Mesenchymal stem cell (in vitro differentiated cells and primary cell): ENCODE data around the gene GTPBP3.
A peak's percentile ranks its signal among the peaks of the same experiment; 100 is the strongest.

Experiments used
- DNase-seq: peaks from one replicate; pipeline ENCODE4 v3.0.0-alpha.2; 2013
- H2AFZ ChIP-seq: one replicate; pipeline ENCODE4 v1.6.1; 2013; ENCODE audit warnings: low read depth, mild to moderate bottlenecking, control low read depth, inconsistent platforms, low read length, moderate library complexity
- H2AK5ac ChIP-seq: 2 replicates; pipeline ENCODE4 v1.6.1; 2013; ENCODE audit warnings: low read length, moderate library complexity, mild to moderate bottlenecking, inconsistent platforms; ENCODE audit not compliant: severe bottlenecking
- H2BK120ac ChIP-seq: one replicate; pipeline ENCODE4 v1.6.1; 2013; ENCODE audit warnings: low read depth, mild to moderate bottlenecking, inconsistent platforms, low read length, moderate library complexity
- H2BK12ac ChIP-seq, 2 experiments: one replicate each; pipeline ENCODE4 v1.6.1; 2013; ENCODE audit warnings: inconsistent platforms in 2 of 2, low read length in 2 of 2, mild to moderate bottlenecking in 2 of 2, moderate library complexity in 2 of 2, control low read depth in 1 of 2
- H2BK15ac ChIP-seq: one replicate; pipeline ENCODE4 v1.6.1; 2013; ENCODE audit warnings: mild to moderate bottlenecking, low read depth, inconsistent platforms; ENCODE audit not compliant: poor library complexity, severe bottlenecking
- H2BK5ac ChIP-seq: 2 replicates; pipeline ENCODE4 v1.6.1; 2013; ENCODE audit warnings: low read depth, mild to moderate bottlenecking, low read length, control low read depth, inconsistent platforms; ENCODE audit not compliant: poor library complexity, severe bottlenecking
- H3K14ac ChIP-seq, 2 experiments: one replicate each; pipeline ENCODE4 v1.6.1; 2013; ENCODE audit warnings: inconsistent platforms in 2 of 2, low read length in 2 of 2, control low read depth in 1 of 2, mild to moderate bottlenecking in 1 of 2, moderate library complexity in 1 of 2
- H3K18ac ChIP-seq, 2 experiments: one replicate each; pipeline ENCODE4 v1.6.1; 2013; ENCODE audit warnings: inconsistent platforms in 2 of 2, low read length in 2 of 2, control low read depth in 1 of 2, low read depth in 1 of 2, mild to moderate bottlenecking in 1 of 2
- H3K23ac ChIP-seq, 2 experiments: one replicate each; pipeline ENCODE4 v1.6.1; 2013; ENCODE audit warnings: inconsistent platforms in 2 of 2, low read length in 2 of 2, mild to moderate bottlenecking in 2 of 2, moderate library complexity in 2 of 2, control low read depth in 1 of 2
- H3K27ac ChIP-seq: 2 replicates; pipeline ENCODE4 v1.5.1; 2013; ENCODE audit warnings: mild to moderate bottlenecking, moderate library complexity, low read length, control low read depth, inconsistent platforms; ENCODE audit not compliant: poor library complexity, severe bottlenecking
- H3K27me3 ChIP-seq, 2 experiments: 2 replicates each; pipeline versions ENCODE4 v1.6.1 to v1.7.0; 2013; ENCODE audit warnings: low read length in 2 of 2, mild to moderate bottlenecking in 2 of 2, moderate library complexity in 2 of 2, control low read depth in 1 of 2, inconsistent platforms in 1 of 2; ENCODE audit not compliant: control insufficient read depth in 1 of 2, insufficient read depth in 1 of 2
- H3K36me3 ChIP-seq, 2 experiments: 2 replicates each; pipeline versions ENCODE4 v1.6.1 to v1.7.0; 2013; ENCODE audit warnings: low read length in 2 of 2, control low read depth in 1 of 2, inconsistent platforms in 1 of 2, low read depth in 1 of 2, mild to moderate bottlenecking in 1 of 2; ENCODE audit not compliant: insufficient read depth in 2 of 2, control insufficient read depth in 1 of 2
- H3K4ac ChIP-seq, 2 experiments: one replicate each; pipeline ENCODE4 v1.6.1; 2013; ENCODE audit warnings: inconsistent platforms in 2 of 2, low read length in 2 of 2, mild to moderate bottlenecking in 2 of 2, moderate library complexity in 2 of 2, control low read depth in 1 of 2, low read depth in 1 of 2
- H3K4me1 ChIP-seq: 2 replicates; pipeline ENCODE4 v1.6.1; 2013; ENCODE audit warnings: low read depth, low read length, control low read depth; ENCODE audit not compliant: control insufficient read depth, insufficient read depth
- H3K4me2 ChIP-seq: 2 replicates; pipeline ENCODE4 v1.6.1; 2013; ENCODE audit warnings: low read length, mild to moderate bottlenecking, inconsistent platforms; ENCODE audit not compliant: poor library complexity, severe bottlenecking
- H3K4me3 ChIP-seq, 2 experiments: 2 replicates each; pipeline versions ENCODE4 v1.5.1 to v1.7.0; 2013; ENCODE audit warnings: low read length in 2 of 2, mild to moderate bottlenecking in 2 of 2, control low read depth in 1 of 2, low read depth in 1 of 2; ENCODE audit not compliant: insufficient read depth in 1 of 2
- H3K79me1 ChIP-seq: replicated peaks from 2 replicates; pipeline ENCODE4 v1.6.1; 2013; ENCODE audit warnings: mild to moderate bottlenecking, control low read depth, low read length, inconsistent platforms; ENCODE audit not compliant: poor library complexity, severe bottlenecking
- H3K9ac ChIP-seq: 2 replicates; pipeline ENCODE4 v1.7.0; 2013; ENCODE audit warnings: mild to moderate bottlenecking, low read length, moderate library complexity
- H3K9me3 ChIP-seq: 2 replicates; pipeline ENCODE4 v1.7.0; 2013; ENCODE audit warnings: mild to moderate bottlenecking, low read length; ENCODE audit not compliant: control insufficient read depth
- H4K8ac ChIP-seq: one replicate; pipeline ENCODE4 v1.6.1; 2013; ENCODE audit warnings: inconsistent platforms, mild to moderate bottlenecking, low read length, moderate library complexity
- H4K91ac ChIP-seq: one replicate; pipeline ENCODE4 v1.6.1; 2013; ENCODE audit warnings: mild to moderate bottlenecking, low read length, inconsistent platforms
- WGBS: methylation state at CpG from one replicate; pipeline ENCODE4 v1.1.7; 2013; ENCODE audit warnings: mixed read lengths; 5-methylcytosine and 5-hydroxymethylcytosine counted together

The GTPBP3 gene

DNA sequence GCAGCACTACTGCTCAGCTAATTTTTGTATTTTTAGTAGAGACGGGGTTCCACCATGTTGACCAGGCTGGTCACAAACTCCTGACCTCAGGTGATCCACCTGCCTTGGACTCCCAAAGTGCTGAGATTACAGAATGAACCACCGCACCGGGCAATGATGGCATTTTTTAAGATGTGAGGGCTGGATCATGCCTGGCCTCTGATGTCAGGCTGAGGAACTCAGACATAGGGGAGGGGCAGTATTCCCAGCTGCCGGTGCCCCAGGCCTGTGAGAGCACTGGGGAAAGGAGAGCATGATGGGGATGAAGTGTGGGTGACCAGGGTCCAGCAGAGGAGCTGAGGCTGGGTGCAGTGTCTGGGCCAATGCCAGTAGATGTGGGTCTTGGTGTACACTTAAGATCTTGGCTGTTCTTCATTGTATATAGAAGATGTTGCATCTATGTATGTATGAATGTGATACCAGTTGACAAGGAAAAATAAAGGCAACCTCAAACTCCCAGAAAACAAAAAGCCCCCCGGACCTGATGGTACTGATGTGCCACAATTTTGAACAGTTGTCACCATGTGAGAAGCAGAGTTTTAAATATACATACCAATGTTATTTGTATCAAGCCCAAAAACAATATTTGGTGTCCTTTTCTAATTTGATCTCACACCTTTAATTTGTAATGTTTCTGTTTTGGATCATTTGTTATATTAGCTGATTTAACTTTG, 43.2 kb downstream of the GTPBP3 start:
- H3K27me3 ChIP-seq: peaks cover 7 to 25% of the 10 kb centered on the region in 2 experiments
- H3K4me2 ChIP-seq: no peak overlapping the region
- no peak overlapping the region for H2BK15ac ChIP-seq
- peaks cover 11% of the 10 kb centered on the region for H3K4me1 ChIP-seq
- no peak overlapping the region for H3K23ac ChIP-seq
- DNase-seq: no peak
- H2BK5ac ChIP-seq: no peak overlapping the region
- 96% methylated on average over 4 of the region's 5 CpGs for WGBS
- H3K14ac ChIP-seq: no peak overlapping the region
- no peak overlapping the region for H4K91ac ChIP-seq
- H2AK5ac ChIP-seq: no peak overlapping the region
- no peak overlapping the region for H3K4ac ChIP-seq
- H3K9ac ChIP-seq: no peak overlapping the region
- no peak overlapping the region for H2BK12ac ChIP-seq
- no peak overlapping the region for H3K4me3 ChIP-seq
- H2BK120ac ChIP-seq: no peak overlapping the region
- no peak overlapping the region for H3K18ac ChIP-seq
- H3K36me3 ChIP-seq: no peaks in the 10 kb centered on the region
- H3K79me1 ChIP-seq: no peaks in the 10 kb centered on the region
- no peak overlapping the region for H3K27ac ChIP-seq
- H3K9me3 ChIP-seq: no peaks in the 10 kb centered on the region
- no peak overlapping the region for H2AFZ ChIP-seq
- no peak overlapping the region for H4K8ac ChIP-seq

- Histone ChIP-seq H3K27me3 (peaks cover 6 to 8% of the 10 kb centered on the region in 2 experiments), H4K8ac (peak overlapping the region; percentile 69), H3K9me3 (peaks cover 5% of the 10 kb centered on the region), H3K4me2 (no peak overlapping the region), H2BK15ac (no peak overlapping the region), H3K36me3 (no peaks in the 10 kb centered on the region), H3K79me1 (no peaks in the 10 kb centered on the region), H4K91ac (peak overlapping the region; percentile 93), H2AK5ac (no peak overlapping the region), H3K27ac (no peak overlapping the region), H3K14ac (no peak overlapping the region), H3K4ac (peak overlapping the region in 1 of 2 experiments; percentile 14), H3K18ac (peak overlapping the region; percentile 48 to 70), H3K4me1 (peaks cover 10% of the 10 kb centered on the region), H3K9ac (no peak overlapping the region), H2BK120ac (peak overlapping the region; percentile 49), H2AFZ (no peak overlapping the region), H3K4me3 (no peak overlapping the region), H3K23ac (no peak overlapping the region), H2BK12ac (peak overlapping the region in 1 of 2 experiments; percentile 60), H2BK5ac (no peak overlapping the region)
- DNase-seq: peak; percentile 57
- WGBS: 54% methylated on average over 14 of the region's 20 CpGs
Observed at GRCh38 chr19:17385878-17386611, 48.7 kb downstream of the GTPBP3 start.

DNA sequence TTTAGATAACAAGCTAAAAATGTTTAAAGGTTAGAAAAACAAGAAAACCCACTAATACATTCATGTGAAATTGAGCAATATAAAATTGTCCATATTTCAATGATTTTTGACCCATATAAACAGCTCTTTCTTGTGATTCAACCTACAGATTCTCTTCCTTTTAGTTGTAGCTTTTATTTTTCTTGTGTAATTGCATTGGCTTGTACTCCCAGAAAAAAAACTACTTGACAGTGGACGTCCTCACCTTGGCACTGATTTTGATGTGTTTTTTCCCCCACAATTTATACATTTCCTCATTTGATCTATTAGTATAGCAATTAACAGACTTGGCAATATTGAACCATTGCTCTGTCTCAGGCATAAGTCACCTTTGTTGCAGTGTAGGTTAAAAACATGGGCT, 51.9 kb downstream of the GTPBP3 start:
- H3K27ac ChIP-seq: no peak overlapping the region
- no peak overlapping the region for H2BK15ac ChIP-seq
- H2BK120ac ChIP-seq: no peak overlapping the region
- H3K23ac ChIP-seq: no peak overlapping the region
- no peak overlapping the region for H2AFZ ChIP-seq
- no peak overlapping the region for H3K4me2 ChIP-seq
- H4K91ac ChIP-seq: no peak overlapping the region
- no peak overlapping the region for H4K8ac ChIP-seq
- WGBS: 80% methylated on average over 1 of the region's 1 CpG
- peaks cover 5% of the 10 kb centered on the region for H3K9me3 ChIP-seq
- no peaks in the 10 kb centered on the region for H3K79me1 ChIP-seq
- peaks cover 12% of the 10 kb centered on the region for H3K4me1 ChIP-seq
- no peak overlapping the region for H3K18ac ChIP-seq
- H2BK5ac ChIP-seq: no peak overlapping the region
- no peak overlapping the region for H2AK5ac ChIP-seq
- no peaks in the 10 kb centered on the region for H3K36me3 ChIP-seq
- H2BK12ac ChIP-seq: no peak overlapping the region
- H3K27me3 ChIP-seq: peaks cover 12 to 25% of the 10 kb centered on the region in 2 experiments
- no peak overlapping the region for H3K14ac ChIP-seq
- H3K4ac ChIP-seq: no peak overlapping the region
- DNase-seq: no peak
- H3K4me3 ChIP-seq: no peak overlapping the region
- no peak overlapping the region for H3K9ac ChIP-seq

DNA sequence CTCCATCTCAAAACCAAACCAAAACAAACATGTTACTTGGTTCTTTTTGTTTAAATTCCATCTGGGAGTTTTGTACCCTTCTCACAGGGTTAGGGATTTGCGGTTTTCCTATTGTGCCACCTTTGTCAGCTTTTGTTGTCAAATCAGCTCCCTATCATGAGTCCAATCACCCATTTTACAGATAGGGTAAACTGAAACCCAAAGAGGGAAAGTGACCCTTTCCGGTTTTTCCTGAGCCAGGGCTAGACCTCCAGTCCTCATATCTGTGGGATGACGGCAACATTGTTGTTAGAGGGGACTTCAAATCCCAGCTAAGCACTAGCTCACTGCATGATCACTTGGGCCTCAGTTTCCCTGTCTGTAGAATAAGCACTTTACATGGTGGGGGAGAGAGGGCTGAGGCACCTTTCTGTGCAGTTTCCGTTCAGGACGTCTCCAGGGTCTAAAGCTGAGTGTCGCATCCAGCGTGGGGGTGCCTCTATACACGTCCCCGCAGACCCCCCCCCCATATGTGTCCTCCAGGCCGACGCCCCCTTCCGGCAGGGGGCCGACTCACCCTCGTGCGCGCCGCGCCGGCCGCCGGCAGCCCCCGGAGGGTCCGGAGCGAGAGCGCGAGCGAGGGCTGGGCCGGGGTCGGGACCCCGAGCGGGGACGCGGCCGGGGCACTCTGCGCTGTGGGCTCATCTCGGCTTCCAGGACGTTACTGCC, 52.8 kb downstream of the GTPBP3 start:
- H2BK12ac ChIP-seq: no peak overlapping the region
- H3K79me1 ChIP-seq: no peaks in the 10 kb centered on the region
- peak overlapping the region in 1 of 2 experiments; percentile 83 for H3K18ac ChIP-seq
- H4K8ac ChIP-seq: peak overlapping the region; percentile 72
- peak overlapping the region; percentile 69 for H2AFZ ChIP-seq
- H2BK120ac ChIP-seq: peak overlapping the region; percentile 34
- DNase-seq: no peak
- no peak overlapping the region for H2AK5ac ChIP-seq
- peak overlapping the region; percentile 70 for H3K9ac ChIP-seq
- peak overlapping the region; percentile 41 to 82 for H3K4me3 ChIP-seq
- H3K27ac ChIP-seq: no peak overlapping the region
- H2BK5ac ChIP-seq: no peak overlapping the region
- H3K27me3 ChIP-seq: peaks cover 12 to 26% of the 10 kb centered on the region in 2 experiments
- H2BK15ac ChIP-seq: no peak overlapping the region
- no peak overlapping the region for H3K14ac ChIP-seq
- peaks cover 5% of the 10 kb centered on the region for H3K9me3 ChIP-seq
- H4K91ac ChIP-seq: peak overlapping the region; percentile 27
- no peaks in the 10 kb centered on the region for H3K36me3 ChIP-seq
- H3K4me2 ChIP-seq: peak overlapping the region; percentile 91
- no peak overlapping the region for H3K4ac ChIP-seq
- 6% methylated on average over 37 of the region's 37 CpGs for WGBS
- H3K4me1 ChIP-seq: peaks cover 12% of the 10 kb centered on the region
- H3K23ac ChIP-seq: peak overlapping the region in 1 of 2 experiments; percentile 40
